Measurements from ENCODE around the gene CATSPER1.
"Not testable (repeated sequence)": the region's sequence is repeated elsewhere in the genome, so short reads cannot be mapped to it uniquely, and the experiment has no call there.

- TF ChIP-seq, protein P1, sequence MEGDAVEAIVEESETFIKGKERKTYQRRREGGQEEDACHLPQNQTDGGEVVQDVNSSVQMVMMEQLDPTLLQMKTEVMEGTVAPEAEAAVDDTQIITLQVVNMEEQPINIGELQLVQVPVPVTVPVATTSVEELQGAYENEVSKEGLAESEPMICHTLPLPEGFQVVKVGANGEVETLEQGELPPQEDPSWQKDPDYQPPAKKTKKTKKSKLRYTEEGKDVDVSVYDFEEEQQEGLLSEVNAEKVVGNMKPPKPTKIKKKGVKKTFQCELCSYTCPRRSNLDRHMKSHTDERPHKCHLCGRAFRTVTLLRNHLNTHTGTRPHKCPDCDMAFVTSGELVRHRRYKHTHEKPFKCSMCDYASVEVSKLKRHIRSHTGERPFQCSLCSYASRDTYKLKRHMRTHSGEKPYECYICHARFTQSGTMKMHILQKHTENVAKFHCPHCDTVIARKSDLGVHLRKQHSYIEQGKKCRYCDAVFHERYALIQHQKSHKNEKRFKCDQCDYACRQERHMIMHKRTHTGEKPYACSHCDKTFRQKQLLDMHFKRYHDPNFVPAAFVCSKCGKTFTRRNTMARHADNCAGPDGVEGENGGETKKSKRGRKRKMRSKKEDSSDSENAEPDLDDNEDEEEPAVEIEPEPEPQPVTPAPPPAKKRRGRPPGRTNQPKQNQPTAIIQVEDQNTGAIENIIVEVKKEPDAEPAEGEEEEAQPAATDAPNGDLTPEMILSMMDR (IDR thresholded peaks at IDR 0.05) = not testable (repeated sequence)
- TF ChIP-seq RXRA (IDR thresholded peaks at IDR 0.05; ENCODE audit: borderline replicate concordance, low read depth); EP300 (IDR thresholded peaks at IDR 0.05; ENCODE audit: borderline replicate concordance in 1 of 2, low read depth in 1 of 2, low read length in 1 of 2); MXI1 (IDR thresholded peaks at IDR 0.05; ENCODE audit: low read depth, low read length); REST (IDR thresholded peaks at IDR 0.05; ENCODE audit: low read depth, low read length); SIN3A (IDR thresholded peaks at IDR 0.05; ENCODE audit: borderline replicate concordance, low read depth, low read length); USF2 (IDR thresholded peaks at IDR 0.05; ENCODE audit: borderline replicate concordance, low read depth, low read length): not testable (repeated sequence)
Observed at GRCh38 chr11:66010036-66010435, 16.2 kb downstream of the CATSPER1 start.

Data from SK-N-SH (cell line).